ENCODE measurements around the gene ZNF268.

The ZNF268 gene

DNA sequence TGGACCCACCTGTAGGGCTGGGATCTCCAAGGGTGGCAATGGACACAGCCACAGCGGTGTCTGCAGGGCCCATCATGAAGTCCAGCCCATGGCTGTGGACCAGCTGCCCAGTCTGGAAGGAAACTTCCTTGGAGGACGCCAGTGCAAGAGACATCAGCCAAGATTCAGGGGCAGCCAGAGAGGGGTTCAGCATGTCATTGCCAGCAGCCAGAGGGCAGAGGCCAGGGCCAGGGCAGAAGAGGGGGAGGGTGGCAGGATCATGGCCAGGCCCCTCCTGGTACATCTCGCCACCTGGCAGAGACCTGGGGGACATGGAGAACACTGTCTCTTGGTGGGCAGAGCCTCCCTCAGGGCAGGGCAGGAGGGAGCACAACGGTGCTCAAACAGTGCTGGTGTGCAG lies 44.2 kb downstream of the ZNF268 start:
- no peaks in the 10 kb centered on the region for H3K4me1 ChIP-seq (ENCODE audit: low read length)
- no peak overlapping the region for H3K27ac ChIP-seq (ENCODE audit: low read length)
- no peak overlapping the region for H3K4me3 ChIP-seq (ENCODE audit: low read length)
- H3K27me3 ChIP-seq (ENCODE audit: low read depth, low read length): no peaks in the 10 kb centered on the region
- no peaks in the 10 kb centered on the region for H3K79me2 ChIP-seq (ENCODE audit: low read length)
- H2AFZ ChIP-seq (ENCODE audit: low read depth, low read length): no peak overlapping the region
- H3K4me2 ChIP-seq (ENCODE audit: low read length): no peak overlapping the region
- H4K20me1 ChIP-seq (ENCODE audit: insufficient read depth, low read length): no peaks in the 10 kb centered on the region
- TF ChIP-seq, protein P1, sequence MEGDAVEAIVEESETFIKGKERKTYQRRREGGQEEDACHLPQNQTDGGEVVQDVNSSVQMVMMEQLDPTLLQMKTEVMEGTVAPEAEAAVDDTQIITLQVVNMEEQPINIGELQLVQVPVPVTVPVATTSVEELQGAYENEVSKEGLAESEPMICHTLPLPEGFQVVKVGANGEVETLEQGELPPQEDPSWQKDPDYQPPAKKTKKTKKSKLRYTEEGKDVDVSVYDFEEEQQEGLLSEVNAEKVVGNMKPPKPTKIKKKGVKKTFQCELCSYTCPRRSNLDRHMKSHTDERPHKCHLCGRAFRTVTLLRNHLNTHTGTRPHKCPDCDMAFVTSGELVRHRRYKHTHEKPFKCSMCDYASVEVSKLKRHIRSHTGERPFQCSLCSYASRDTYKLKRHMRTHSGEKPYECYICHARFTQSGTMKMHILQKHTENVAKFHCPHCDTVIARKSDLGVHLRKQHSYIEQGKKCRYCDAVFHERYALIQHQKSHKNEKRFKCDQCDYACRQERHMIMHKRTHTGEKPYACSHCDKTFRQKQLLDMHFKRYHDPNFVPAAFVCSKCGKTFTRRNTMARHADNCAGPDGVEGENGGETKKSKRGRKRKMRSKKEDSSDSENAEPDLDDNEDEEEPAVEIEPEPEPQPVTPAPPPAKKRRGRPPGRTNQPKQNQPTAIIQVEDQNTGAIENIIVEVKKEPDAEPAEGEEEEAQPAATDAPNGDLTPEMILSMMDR (IDR thresholded peaks at IDR 0.05; ENCODE audit: low read depth, low read length): no peak
- TF ChIP-seq EZH2phosphoT487 (IDR thresholded peaks at IDR 0.05; ENCODE audit: low read depth): no peak
- H3K9ac ChIP-seq (ENCODE audit: low read length): no peak overlapping the region
- no peaks in the 10 kb centered on the region for H3K36me3 ChIP-seq (replicated peaks; ENCODE audit: low read depth, low read length)
- H3K9me3 ChIP-seq (ENCODE audit: insufficient read depth, low read length): peaks cover 12% of the 10 kb centered on the region; the same call in 1 of the 2 replicates

- peaks cover 9% of the 10 kb centered on the region; the same call in 1 of the 2 replicates for H3K9me3 ChIP-seq (ENCODE audit: insufficient read depth, low read length)
- H3K4me2 ChIP-seq (ENCODE audit: low read length): no peak overlapping the region
- TF ChIP-seq EZH2phosphoT487 (IDR thresholded peaks at IDR 0.05; ENCODE audit: low read depth): no peak
- TF ChIP-seq, protein P1 (IDR thresholded peaks at IDR 0.05; ENCODE audit: low read depth, low read length): no peak
- no peak overlapping the region for H2AFZ ChIP-seq (ENCODE audit: low read depth, low read length)
- H3K27me3 ChIP-seq (ENCODE audit: low read depth, low read length): no peaks in the 10 kb centered on the region
- H4K20me1 ChIP-seq (ENCODE audit: insufficient read depth, low read length): no peaks in the 10 kb centered on the region
- H3K9ac ChIP-seq (ENCODE audit: low read length): no peak overlapping the region
- H3K4me1 ChIP-seq (ENCODE audit: low read length): no peaks in the 10 kb centered on the region
- H3K4me3 ChIP-seq (ENCODE audit: low read length): no peak overlapping the region
- H3K27ac ChIP-seq (ENCODE audit: low read length): no peak overlapping the region
- H3K36me3 ChIP-seq (replicated peaks; ENCODE audit: low read depth, low read length): no peaks in the 10 kb centered on the region
- H3K79me2 ChIP-seq (ENCODE audit: low read length): no peaks in the 10 kb centered on the region
Measured at GRCh38 chr12:133226690-133227089, 45.4 kb downstream of the ZNF268 start.

GRCh38 chr12:133227281-133227852 lies 46.1 kb downstream of the ZNF268 start:
- H3K27ac ChIP-seq (ENCODE audit: low read length): no peak overlapping the region
- no peaks in the 10 kb centered on the region for H3K4me1 ChIP-seq (ENCODE audit: low read length)
- TF ChIP-seq, protein P1 (IDR thresholded peaks at IDR 0.05; ENCODE audit: low read depth, low read length): no peak
- TF ChIP-seq EZH2phosphoT487 (IDR thresholded peaks at IDR 0.05; ENCODE audit: low read depth): no peak
- no peak overlapping the region for H3K9ac ChIP-seq (ENCODE audit: low read length)
- no peak overlapping the region for H3K4me3 ChIP-seq (ENCODE audit: low read length)
- no peaks in the 10 kb centered on the region for H3K79me2 ChIP-seq (ENCODE audit: low read length)
- H3K27me3 ChIP-seq (ENCODE audit: low read depth, low read length): no peaks in the 10 kb centered on the region
- H4K20me1 ChIP-seq (ENCODE audit: insufficient read depth, low read length): no peaks in the 10 kb centered on the region
- H3K9me3 ChIP-seq (ENCODE audit: insufficient read depth, low read length): 0 out of 2 replicates have a peak, but pooled peaks cover 4% of the 10 kb centered on the region
- H3K4me2 ChIP-seq (ENCODE audit: low read length): no peak overlapping the region
- no peak overlapping the region for H2AFZ ChIP-seq (ENCODE audit: low read depth, low read length)
- H3K36me3 ChIP-seq (replicated peaks; ENCODE audit: low read depth, low read length): no peaks in the 10 kb centered on the region

DNA sequence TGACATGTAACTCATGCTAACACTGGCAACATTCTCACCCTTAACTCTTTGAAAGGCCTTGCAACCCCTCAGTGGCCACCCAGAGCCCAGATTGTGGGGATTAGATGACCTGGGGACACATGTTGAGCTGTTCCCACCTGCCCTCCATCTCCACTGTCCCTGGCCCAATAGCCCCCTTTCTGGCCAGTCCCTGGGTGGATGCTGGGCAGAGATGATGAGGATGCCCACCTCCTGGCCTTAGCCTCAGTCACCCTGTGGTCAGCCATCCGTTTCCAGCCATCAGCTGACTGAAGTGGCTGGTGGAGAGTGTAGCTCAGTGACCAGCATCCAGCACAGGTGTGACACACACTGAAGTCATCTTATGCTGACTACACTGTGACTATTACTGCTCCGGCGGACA lies 49.7 kb downstream of the ZNF268 start:
- Histone ChIP-seq H4K20me1 (ENCODE audit: insufficient read depth, low read length) (no peaks in the 10 kb centered on the region), H3K4me2 (ENCODE audit: low read length) (no peak overlapping the region), H3K36me3 (replicated peaks; ENCODE audit: low read depth, low read length) (no peaks in the 10 kb centered on the region), H3K27me3 (ENCODE audit: low read depth, low read length) (no peaks in the 10 kb centered on the region), H3K79me2 (ENCODE audit: low read length) (no peaks in the 10 kb centered on the region), H3K27ac (ENCODE audit: low read length) (no peak overlapping the region), H3K4me1 (ENCODE audit: low read length) (no peaks in the 10 kb centered on the region), H3K9me3 (ENCODE audit: insufficient read depth, low read length) (0 out of 2 replicates have a peak, but pooled peaks cover 4% of the 10 kb centered on the region), H2AFZ (ENCODE audit: low read depth, low read length) (no peak overlapping the region), H3K9ac (ENCODE audit: low read length) (no peak overlapping the region), H3K4me3 (ENCODE audit: low read length) (no peak overlapping the region)
- TF ChIP-seq, protein P1 (IDR thresholded peaks at IDR 0.05; ENCODE audit: low read depth, low read length): no peak
- no peak for TF ChIP-seq EZH2phosphoT487 (IDR thresholded peaks at IDR 0.05; ENCODE audit: low read depth)
